C4-2B (cell line): Measurements from ENCODE around the gene SLC22A2.
A peak's percentile ranks its signal among the peaks of the same experiment; 100 is the strongest.

ENCODE experiments used
- CTCF ChIP-seq: fragments of 450-650 bp; conservative IDR thresholded peaks from 2 replicates; pipeline ENCODE4 v1.5.1; 2017; ENCODE audit warnings: mild to moderate bottlenecking
- ZFX ChIP-seq: fragments of 450-650 bp; IDR thresholded peaks from 2 replicates; pipeline ENCODE4 v1.6.1; 2017

- TF ChIP-seq CTCF (peak; percentile 16), ZFX (no peak)
Measured at GRCh38 chr6:160167604-160168399, 90.8 kb downstream of the SLC22A2 start.
